GM03348 (cell line): ENCODE data around the gene TTLL10.

Source experiments
- DNase-seq: peaks from one replicate; pipeline ENCODE4 v3.0.0; 2012; ENCODE audit warnings: low spot score

The TTLL10 gene

DNA sequence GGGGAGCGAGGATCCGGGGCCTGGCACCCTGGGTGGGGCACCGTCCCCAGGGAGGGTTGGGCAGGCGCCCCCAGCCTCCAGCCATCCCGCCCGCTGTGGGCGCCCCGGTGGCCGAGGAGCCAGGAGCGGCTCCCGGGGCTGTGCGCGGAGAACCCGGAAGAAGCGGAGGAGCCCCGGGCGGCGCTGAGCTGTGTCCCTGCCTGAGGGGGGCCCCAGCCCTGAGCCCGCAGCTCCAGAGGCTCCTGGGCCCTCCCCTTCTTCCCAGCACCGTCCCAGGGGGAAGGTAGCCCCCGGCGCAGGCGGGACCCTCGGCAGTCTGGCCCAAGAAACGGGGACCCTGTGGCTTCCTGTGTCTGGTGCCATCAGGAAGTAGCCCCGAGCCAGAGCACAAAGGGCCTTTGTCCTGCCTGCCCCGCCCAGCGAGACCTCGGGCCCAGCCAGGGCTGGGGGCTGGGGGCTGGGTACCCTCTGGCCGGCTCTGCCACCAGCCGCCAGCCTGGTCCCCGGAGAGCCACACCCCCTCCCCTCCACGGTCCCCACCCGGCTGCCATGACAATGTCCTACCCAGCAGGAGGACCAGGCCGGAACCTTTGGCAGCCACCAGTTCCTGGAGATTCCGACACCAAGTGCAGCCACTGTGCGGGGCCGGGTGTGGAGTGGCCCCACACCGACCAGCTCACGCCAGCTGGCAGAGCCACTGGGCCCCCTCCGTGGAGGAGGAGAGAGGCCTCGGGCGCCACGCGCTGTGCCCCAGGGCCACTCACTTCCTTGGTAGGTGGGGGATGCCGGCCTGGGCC, 15.6 kb upstream of the TTLL10 start:
- DNase-seq = peak; percentile 77

- no peak for DNase-seq
These were observed 13.3 kb upstream of the TTLL10 start for GRCh38 chr1:1160281-1160930.

DNA sequence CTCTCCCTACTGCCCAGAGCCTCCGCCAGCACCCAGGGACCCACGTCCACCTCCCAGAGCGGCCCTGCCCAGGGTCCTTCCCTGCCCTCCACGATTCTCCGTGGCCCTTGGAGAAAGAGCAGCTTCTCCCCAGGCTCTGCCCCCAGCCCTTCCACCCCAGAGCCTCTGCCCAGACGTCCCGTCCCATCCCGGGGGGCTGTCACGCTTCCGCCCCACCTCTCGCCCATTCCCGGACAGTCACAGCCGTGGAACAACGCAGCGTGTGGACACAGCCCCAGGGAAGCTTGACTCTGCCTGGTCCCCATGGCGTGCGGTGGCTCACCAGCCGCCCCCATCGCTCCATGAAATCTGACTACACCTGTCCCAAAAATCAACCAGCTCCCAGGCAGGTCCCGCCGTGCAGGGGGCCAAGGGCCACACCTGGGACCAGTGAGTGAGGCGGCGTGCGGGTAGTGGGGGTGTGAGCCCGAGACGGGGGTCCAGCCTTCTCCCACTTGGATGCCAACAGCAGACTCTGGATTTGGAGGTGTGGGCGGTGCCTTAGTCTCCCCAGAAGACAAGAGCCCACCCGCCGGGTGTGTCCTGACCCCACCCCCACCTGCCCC, 12.5 kb upstream of the TTLL10 start:
- DNase-seq = no peak

DNA sequence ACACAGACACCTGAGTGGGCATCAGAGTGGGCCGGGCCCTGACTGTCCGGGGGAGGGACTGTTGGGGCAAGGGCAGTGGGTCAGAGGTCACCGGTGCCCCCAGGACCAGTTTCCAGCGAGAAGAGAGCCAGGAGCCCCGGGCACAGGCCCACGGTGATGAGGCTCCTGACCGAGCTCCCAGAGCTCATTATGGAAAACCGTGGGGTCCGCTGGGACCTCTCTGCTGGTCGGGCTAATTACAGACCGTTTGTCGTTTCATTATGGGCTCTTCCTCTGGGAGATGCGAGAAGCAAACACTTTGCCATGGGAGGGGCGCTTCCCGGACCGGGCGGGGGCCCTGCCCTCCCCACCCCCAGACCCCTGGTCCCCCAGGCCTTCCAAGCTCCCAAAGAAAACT, 12.0 kb upstream of the TTLL10 start:
- DNase-seq = no peak

- no peak for DNase-seq
These were observed 10.8 kb upstream of the TTLL10 start for GRCh38 chr1:1162597-1163537.

DNA sequence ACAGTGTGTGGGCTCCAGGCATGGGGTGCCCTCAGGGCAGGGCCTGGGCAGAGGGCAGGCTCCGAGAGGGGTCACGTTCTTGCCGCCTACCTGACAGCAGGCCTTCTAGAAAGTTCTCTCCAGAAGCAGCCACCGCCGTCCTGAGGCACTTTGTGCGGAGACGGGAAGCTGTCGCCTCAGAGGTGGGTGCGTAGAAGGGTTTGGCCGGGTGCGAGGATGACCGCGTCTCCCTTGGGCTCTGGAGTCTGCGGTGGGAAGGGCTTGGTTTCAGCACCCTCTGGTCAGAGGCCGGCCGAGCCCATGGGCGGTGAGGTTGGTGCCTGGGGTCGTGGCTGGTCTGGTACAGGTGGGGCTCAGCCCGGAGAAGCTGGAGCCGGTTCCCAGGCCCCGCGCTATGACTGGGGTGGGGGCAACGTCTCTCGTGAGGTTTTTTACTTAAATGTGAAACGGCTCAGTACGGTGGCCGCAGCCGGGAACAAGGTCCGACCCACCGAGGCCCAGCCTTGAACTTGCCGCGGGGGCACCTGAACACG, 10.1 kb upstream of the TTLL10 start:
- DNase-seq = no peak

DNA sequence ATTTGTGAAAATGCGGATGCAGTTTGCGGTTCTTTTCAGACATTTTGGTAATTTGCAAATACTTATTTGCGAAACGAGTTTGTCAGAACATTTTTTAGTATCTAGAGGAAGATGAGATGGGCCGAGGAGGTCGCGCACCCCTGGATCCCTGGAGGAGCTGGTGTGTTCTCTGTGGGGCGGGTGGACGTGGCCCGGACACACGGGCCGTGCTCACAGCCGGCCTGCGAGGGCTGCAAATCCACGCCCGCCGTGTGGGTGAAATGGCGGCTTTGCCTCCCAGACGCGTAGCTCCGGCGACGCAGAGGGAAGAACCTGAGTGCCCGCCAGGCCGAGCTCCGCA, 9.3 kb upstream of the TTLL10 start:
- no peak for DNase-seq

- no peak for DNase-seq
These were observed 8.8 kb upstream of the TTLL10 start for GRCh38 chr1:1164701-1165451.

DNA sequence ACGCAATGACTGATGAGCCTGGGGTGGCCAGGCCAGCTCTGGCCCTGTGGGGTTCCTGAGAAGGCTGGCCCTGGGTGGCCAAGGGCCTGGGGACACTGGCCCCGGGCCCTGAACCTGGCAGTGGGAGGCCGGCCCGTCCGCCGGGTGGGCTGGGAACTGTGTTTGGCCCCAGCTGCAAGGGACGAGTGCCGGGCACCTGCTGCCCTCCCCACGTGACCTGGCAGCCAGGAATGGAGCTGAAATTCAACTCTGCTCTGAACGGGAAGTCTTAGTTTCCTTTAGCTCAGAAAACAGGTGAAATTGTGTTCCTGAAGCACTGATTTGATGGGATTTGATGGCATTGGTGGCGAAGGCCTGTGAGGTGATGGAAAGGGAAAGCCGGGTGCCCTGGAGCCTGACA, 8.2 kb upstream of the TTLL10 start:
- no peak for DNase-seq

DNA sequence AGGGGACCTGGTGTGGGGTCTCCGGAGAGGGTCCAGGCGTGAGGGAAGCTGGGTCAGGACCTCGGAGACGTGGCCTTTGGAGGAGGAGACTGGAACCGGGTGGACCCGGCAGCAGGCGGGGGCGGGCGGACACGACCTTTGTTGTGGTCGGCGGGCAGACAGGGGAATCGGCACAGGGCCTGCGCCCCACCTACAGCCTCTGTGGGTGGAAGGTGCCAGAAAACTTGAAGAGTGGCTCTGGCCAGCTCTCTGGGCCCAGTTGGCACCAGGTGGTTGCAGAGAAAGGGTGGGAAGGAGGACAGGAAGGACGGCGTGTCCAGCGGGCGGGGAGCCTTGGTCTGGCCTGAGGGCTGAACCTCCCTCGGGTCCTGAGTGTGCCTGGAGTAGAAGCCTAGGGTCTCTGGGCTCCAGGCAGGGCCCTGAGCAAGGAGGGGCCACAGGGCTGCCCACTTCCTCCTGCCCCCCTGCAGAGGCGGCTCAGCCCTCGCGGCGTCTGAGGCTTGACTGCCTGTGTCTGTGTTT, 7.7 kb upstream of the TTLL10 start:
- no peak for DNase-seq

GRCh38 chr1:1166642-1167397, 6.9 kb upstream of the TTLL10 start:
- no peak for DNase-seq

DNA sequence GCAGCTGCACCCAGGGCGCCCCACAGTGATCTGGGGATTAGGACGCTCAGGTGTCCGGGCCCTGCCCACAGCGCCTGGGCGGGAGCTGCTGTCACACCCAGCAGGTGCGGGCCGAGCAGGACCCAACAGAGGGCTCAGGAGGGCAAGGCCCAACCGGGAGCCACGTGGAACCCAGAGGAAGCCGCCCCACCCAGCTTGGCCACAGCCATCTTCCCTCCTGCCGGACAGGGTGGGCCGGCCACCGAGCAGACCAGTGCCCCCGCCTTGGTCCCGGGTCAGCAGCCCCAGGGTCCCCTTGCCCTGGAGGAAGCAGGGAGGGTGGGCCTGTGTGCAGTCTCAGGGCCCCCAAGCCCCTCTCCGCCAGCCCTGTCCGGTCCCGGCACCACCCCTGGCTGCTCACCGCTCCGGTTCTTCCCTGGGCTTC, 6.3 kb upstream of the TTLL10 start:
- DNase-seq = no peak

DNA sequence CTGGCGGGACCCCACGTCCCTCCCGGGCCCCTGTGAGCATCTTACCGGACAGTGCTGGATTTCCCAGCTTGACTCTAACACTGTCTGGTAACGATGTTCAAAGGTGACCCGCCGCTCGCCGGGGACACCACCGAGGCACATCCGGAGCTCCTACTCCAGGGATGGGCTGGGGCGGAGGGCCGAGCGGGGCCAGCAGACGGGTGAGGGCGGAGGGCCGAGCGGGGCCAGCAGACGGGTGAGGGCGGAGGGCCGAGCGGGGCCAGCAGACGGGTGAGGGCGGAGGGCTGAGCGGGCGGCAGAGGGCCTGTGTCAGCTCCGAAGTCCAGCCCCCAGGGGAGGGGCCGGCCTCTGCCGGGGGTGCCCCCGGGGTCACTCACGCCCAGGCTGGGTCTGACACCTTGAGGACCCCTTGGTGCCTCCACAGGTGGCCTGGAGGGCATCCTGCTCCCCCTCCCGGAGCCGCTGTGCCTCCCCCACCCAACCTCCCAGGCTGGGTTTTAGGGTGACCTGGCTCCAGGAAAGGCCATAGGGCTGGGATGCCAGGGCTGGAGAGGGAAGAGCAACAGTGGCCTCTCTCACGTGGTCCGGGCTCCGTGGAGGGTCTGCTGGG, 5.7 kb upstream of the TTLL10 start:
- DNase-seq = no peak

DNA sequence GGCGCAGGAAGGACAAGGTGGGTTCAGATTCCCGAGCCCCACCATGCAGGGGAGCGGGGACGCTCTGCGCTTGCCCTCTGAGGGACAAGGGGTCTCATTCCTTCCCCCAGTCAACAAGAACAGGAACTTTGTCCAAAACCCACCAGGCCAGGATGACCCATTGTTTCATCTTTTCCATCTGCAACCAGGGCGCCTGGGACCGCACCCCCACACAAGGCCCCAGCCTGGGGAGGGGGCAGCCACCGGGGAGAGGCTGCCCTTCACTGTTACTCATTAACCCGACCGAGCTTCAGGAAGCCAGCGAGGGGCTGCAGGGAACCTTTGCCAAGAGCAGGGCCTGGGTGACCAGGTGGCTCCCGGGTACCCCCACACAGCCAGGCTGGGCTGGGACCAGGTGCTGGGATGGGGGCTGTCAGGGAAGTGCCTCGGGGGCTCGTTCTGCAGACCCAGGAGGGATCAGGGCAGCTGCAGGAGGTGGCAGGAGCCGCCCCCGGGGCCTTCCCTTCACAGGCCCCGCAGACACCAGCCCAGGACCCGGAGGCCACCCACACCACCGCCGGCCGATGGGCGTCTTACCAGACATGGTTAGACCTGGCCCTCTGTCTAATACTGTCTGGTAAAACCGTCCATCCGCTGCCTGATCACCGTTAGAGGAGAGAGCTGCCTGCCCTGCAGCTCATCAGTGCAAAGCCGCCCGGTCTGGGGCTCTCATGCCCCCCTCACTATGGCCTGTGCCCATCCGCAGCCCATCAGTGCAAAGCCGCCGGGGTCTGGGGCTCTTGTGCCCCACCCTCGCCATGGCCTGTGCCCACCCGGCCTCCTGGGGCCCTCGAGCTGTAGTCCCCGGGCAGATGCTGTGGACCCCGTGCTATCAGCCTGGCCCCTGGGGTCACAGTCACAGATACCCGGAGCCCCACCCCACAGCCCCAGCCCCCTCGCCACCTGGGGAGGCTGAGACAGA, 4.9 kb upstream of the TTLL10 start:
- DNase-seq = no peak

DNA sequence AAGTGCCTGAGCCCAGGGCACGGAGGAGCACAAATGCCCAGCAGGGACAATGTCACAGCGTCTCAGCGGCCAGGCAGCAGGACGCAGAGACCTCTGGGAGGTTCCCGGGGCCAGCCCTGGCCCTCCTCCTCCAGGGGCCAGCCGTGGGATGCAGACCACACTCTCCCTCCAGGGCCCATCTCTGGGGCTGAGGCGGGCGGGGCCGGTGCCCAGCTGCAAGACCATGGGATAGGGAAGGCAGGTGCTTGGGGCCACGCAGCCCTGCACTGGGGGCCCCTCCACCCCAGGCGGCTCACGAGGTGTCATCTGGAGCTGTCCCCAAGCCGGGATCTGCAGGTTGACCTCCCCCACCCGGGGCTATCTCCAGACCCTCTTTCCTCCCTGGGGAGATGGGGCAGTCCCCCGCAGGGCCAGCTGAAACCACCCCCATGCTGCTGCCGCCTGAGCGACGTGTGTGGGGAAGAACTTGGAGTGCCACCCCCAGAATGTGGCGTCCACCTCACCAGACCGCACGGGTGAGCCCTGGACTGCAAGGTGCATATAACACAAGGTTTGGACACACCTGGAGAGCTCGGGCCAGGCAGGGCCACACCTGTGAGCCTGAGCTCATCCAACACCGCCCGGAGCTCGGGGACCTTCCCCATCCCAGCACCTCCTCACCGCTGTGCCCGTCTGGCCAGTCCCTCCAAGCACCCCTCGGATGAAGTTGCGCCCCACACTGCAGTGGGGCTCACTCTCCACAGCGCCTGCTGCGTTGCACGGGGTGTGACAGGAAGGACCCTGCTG, 4.1 kb upstream of the TTLL10 start:
- no peak for DNase-seq

- DNase-seq = no peak
These were observed 3.2 kb upstream of the TTLL10 start for GRCh38 chr1:1170215-1171091.

DNA sequence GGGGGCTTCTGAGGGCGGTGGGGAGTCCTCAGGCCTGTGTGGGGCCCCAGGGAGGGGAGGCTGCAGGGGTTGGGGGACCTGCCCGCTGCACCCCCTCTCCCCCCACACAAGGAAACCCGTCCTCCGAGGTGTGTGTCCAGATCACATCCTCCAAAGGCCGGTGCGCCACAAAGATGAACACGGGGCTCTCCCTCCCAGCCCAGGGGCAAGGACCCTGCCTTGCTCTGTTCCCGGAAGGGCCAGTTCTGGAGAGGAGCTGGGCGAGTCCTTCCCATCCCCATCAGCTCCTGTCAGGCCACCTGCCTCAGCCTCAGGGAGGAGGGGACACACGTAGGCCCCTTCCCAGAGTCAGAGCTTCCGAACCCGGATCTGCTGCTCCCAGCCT, 2.5 kb upstream of the TTLL10 start:
- DNase-seq = no peak
